Measurements from ENCODE around the gene EID3. TPM values are rescaled to one million over a fixed set of nuclear protein-coding genes. Genes with fewer than 3 reads are reported as not detected.

EID3 gene
- total RNA-seq, 1 experiment from 2014 or later, result 2.7 TPM

DNA sequence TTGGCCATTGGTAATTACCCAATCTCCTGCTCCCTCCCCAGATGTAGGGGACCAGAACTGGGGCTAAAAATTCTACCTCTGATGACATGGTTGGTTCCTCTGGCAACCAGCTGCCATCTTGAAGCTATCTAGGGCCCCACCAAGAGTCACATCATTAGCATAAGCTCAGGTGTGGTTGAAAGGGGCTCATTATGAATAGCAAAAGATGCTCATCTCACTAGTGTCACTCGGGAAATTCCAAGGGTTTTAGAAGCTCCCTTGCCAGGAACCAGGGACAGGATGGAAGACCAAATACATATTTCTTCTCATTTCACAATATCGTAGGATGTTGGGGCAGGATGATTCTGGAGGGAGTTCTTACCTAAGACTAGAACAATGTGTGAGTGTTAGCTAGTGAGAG, 38.6 kb downstream of the EID3 start:
- Histone ChIP-seq H3K4me2 (ENCODE audit: low read depth, low read length, poor library complexity, severe bottlenecking) (no peak overlapping the region), H3K79me2 (ENCODE audit: low read length) (peaks cover 28% of the 10 kb centered on the region), H3K9me3 (ENCODE audit: low read length) (no peaks in the 10 kb centered on the region), H3K27ac (ENCODE audit: low read length) (no peak overlapping the region), H3K9me2 (replicated peaks; ENCODE audit: insufficient read depth, low read length) (no peaks in the 10 kb centered on the region), H3K4me3 (ENCODE audit: low read length) (no peak overlapping the region), H2AFZ (ENCODE audit: low read length) (no peak overlapping the region), H3K9ac (ENCODE audit: low read length) (no peak overlapping the region), H3K36me3 (ENCODE audit: insufficient read depth, low read length) (peaks cover 42% of the 10 kb centered on the region), H3K4me1 (ENCODE audit: low read length) (no peaks in the 10 kb centered on the region), H3K27me3 (ENCODE audit: low read length) (no peaks in the 10 kb centered on the region), H4K20me1 (ENCODE audit: insufficient read depth, low read depth, low read length) (no peaks in the 10 kb centered on the region)
- no peak for DNase-seq

DNA sequence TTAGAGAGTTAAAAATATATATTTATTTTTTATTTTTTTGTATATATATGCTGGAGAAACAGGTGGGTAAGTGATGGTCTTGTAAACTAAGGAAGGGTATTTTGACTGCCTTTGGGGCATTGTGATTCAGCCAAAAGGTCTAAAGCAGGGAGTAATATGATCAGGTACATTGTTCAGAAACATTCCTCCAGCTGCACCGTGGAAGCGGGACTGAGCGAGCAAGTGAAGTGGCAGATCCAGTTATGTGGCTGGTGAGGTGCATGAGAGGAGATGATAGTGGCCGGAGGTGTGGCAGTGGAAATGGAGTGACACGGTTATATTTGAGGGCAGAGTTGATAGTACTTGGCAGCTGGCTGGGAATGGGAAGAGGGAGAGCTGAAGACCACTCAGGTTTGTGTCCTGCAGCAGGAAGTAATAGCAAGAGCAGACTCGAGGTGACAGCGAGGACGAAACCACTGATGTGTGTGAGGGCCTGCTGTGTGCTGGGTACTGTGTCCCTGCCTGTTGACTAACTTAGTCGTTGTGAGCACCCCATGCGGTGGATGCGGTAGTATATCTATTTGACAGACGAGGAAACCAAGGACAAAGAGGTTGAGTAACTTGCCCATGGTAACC, 39.2 kb downstream of the EID3 start:
- Histone ChIP-seq H3K79me2 (ENCODE audit: low read length) (peaks cover 26% of the 10 kb centered on the region), H3K4me2 (ENCODE audit: low read depth, low read length, poor library complexity, severe bottlenecking) (no peak overlapping the region), H3K36me3 (ENCODE audit: insufficient read depth, low read length) (peaks cover 46% of the 10 kb centered on the region), H2AFZ (ENCODE audit: low read length) (no peak overlapping the region), H3K4me3 (ENCODE audit: low read length) (no peak overlapping the region), H3K9ac (ENCODE audit: low read length) (no peak overlapping the region), H3K27ac (ENCODE audit: low read length) (no peak overlapping the region), H3K9me2 (replicated peaks; ENCODE audit: insufficient read depth, low read length) (no peaks in the 10 kb centered on the region), H3K4me1 (ENCODE audit: low read length) (no peaks in the 10 kb centered on the region), H4K20me1 (ENCODE audit: insufficient read depth, low read depth, low read length) (no peaks in the 10 kb centered on the region), H3K27me3 (ENCODE audit: low read length) (no peaks in the 10 kb centered on the region), H3K9me3 (ENCODE audit: low read length) (no peaks in the 10 kb centered on the region)
- DNase-seq, result no peak

DNA sequence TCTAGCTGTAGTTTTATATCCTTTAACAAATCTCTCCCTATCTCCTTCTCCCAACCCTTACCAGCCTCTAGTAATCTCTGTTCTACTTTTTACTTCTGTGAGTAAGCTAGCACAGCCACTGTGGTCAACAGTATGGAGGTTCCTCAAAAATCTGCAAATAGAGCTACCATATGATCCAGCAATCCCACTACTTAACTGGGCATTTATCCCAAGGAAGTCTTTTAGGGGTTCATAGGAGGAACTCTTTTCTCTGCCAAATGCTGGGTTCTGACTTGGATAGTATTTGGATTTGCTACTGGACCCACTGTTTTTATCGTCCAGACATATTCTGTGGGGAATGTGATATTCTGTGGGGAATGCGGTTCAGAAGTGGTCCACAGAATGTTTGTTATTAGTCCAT, 41.1 kb downstream of the EID3 start:
- Histone ChIP-seq H3K36me3 (ENCODE audit: insufficient read depth, low read length) (peaks cover 52% of the 10 kb centered on the region), H3K9me2 (replicated peaks; ENCODE audit: insufficient read depth, low read length) (no peaks in the 10 kb centered on the region), H3K27me3 (ENCODE audit: low read length) (no peaks in the 10 kb centered on the region), H2AFZ (ENCODE audit: low read length) (no peak overlapping the region), H3K9ac (ENCODE audit: low read length) (no peak overlapping the region), H3K27ac (ENCODE audit: low read length) (no peak overlapping the region), H3K79me2 (ENCODE audit: low read length) (peaks cover 24% of the 10 kb centered on the region), H3K4me2 (ENCODE audit: low read depth, low read length, poor library complexity, severe bottlenecking) (no peak overlapping the region), H4K20me1 (ENCODE audit: insufficient read depth, low read depth, low read length) (no peaks in the 10 kb centered on the region), H3K9me3 (ENCODE audit: low read length) (no peaks in the 10 kb centered on the region), H3K4me3 (ENCODE audit: low read length) (no peak overlapping the region), H3K4me1 (ENCODE audit: low read length) (peaks cover 5% of the 10 kb centered on the region; the same call in 1 of the 2 replicates)
- DNase-seq, result no peak

DNA sequence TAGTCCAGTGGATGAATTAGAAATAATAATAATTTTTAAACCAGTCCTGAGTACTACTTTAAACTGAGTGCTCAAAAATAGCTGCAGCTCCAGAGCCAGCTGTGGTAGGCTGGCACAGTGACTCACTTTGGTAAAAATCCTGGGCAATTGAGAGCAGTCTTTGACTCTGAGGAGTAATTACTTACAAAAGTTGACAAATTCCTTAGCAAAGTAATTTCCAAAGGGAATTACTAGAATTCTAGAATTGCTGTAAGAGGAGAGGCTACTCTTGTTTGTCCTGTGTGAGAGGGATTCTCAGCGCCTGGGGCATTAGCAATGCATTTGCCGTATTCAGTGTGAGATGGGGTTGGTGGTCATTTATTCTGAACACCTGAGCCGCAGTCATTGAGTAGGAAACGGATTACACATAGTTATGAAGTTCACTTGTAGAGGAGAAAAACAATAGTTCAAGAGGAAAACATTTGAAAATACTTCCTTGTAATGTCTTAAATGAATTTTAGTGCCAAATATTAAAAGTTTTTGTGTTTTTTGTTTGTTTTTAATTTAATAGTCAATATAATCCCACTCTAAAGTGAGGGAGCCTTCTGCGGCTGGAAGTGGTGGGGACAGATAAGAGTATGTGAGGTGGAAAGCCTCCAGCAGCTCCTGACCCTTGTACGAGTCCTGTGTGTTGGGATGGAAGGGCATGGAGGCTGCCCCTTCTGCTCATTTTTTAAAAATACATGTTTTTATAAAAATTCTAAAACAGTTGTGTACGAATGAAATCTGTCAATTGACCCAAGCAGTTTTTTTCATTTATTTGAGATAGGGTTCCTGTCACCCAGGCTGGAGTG, 41.9 kb downstream of the EID3 start:
- Histone ChIP-seq H3K4me3 (ENCODE audit: low read length) (no peak overlapping the region), H3K9ac (ENCODE audit: low read length) (no peak overlapping the region), H3K9me2 (replicated peaks; ENCODE audit: insufficient read depth, low read length) (no peaks in the 10 kb centered on the region), H3K27ac (ENCODE audit: low read length) (no peak overlapping the region), H3K36me3 (ENCODE audit: insufficient read depth, low read length) (peaks cover 51% of the 10 kb centered on the region; the same call in 1 of the 2 replicates), H3K4me1 (ENCODE audit: low read length) (peaks cover 12% of the 10 kb centered on the region), H4K20me1 (ENCODE audit: insufficient read depth, low read depth, low read length) (no peaks in the 10 kb centered on the region), H3K27me3 (ENCODE audit: low read length) (no peaks in the 10 kb centered on the region), H3K79me2 (ENCODE audit: low read length) (peaks cover 16% of the 10 kb centered on the region), H3K4me2 (ENCODE audit: low read depth, low read length, poor library complexity, severe bottlenecking) (no peak overlapping the region), H2AFZ (ENCODE audit: low read length) (no peak overlapping the region), H3K9me3 (ENCODE audit: low read length) (no peaks in the 10 kb centered on the region)
- DNase-seq, result no peak

GRCh38 chr12:104347374-104348075, 44.0 kb downstream of the EID3 start:
- no peak overlapping the region for H3K27ac ChIP-seq (ENCODE audit: low read length)
- H3K4me1 ChIP-seq (ENCODE audit: low read length), result peaks cover 22% of the 10 kb centered on the region
- H3K79me2 ChIP-seq (ENCODE audit: low read length), result peaks cover 6% of the 10 kb centered on the region
- peaks cover 39% of the 10 kb centered on the region; the same call in 1 of the 2 replicates for H3K36me3 ChIP-seq (ENCODE audit: insufficient read depth, low read length)
- H3K27me3 ChIP-seq (ENCODE audit: low read length), result no peaks in the 10 kb centered on the region
- H3K4me2 ChIP-seq (ENCODE audit: low read depth, low read length, poor library complexity, severe bottlenecking), result no peak overlapping the region
- H4K20me1 ChIP-seq (ENCODE audit: insufficient read depth, low read depth, low read length), result 0 out of 2 replicates have a peak, but pooled peaks cover 3% of the 10 kb centered on the region
- H3K4me3 ChIP-seq (ENCODE audit: low read length), result no peak overlapping the region
- no peak for DNase-seq
- H3K9me2 ChIP-seq (replicated peaks; ENCODE audit: insufficient read depth, low read length), result no peaks in the 10 kb centered on the region
- no peaks in the 10 kb centered on the region for H3K9me3 ChIP-seq (ENCODE audit: low read length)
- H2AFZ ChIP-seq (ENCODE audit: low read length), result no peak overlapping the region
- no peak overlapping the region for H3K9ac ChIP-seq (ENCODE audit: low read length)

DNA sequence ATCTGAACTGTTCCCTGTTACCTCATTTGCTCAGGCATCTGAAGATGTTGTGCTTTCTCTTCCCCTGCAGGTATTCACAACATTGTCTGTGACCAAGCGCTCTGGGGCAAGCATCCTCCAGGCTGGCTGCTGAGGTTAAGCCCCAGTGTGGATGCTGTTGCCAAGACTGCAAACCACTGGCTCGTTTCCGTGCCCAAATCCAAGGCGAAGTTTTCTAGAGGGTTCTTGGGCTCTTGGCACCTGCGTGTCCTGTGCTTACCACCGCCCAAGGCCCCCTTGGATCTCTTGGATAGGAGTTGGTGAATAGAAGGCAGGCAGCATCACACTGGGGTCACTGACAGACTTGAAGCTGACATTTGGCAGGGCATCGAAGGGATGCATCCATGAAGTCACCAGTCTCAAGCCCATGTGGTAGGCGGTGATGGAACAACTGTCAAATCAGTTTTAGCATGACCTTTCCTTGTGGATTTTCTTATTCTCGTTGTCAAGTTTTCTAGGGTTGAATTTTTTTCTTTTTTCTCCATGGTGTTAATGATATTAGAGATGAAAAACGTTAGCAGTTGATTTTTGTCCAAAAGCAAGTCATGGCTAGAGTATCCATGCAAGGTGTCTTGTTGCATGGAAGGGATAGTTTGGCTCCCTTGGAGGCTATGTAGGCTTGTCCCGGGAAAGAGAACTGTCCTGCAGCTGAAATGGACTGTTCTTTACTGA, 44.9 kb downstream of the EID3 start:
- Histone ChIP-seq H3K36me3 (ENCODE audit: insufficient read depth, low read length) (peaks cover 33% of the 10 kb centered on the region; the same call in 1 of the 2 replicates), H3K4me3 (ENCODE audit: low read length) (no peak overlapping the region), H3K79me2 (ENCODE audit: low read length) (no peaks in the 10 kb centered on the region; the same call in 1 of the 2 replicates), H4K20me1 (ENCODE audit: insufficient read depth, low read depth, low read length) (0 out of 2 replicates have a peak, but pooled peaks cover 7% of the 10 kb centered on the region), H3K4me2 (ENCODE audit: low read depth, low read length, poor library complexity, severe bottlenecking) (no peak overlapping the region), H3K4me1 (ENCODE audit: low read length) (peaks cover 22% of the 10 kb centered on the region), H3K9ac (ENCODE audit: low read length) (no peak overlapping the region), H3K27me3 (ENCODE audit: low read length) (no peaks in the 10 kb centered on the region), H3K9me3 (ENCODE audit: low read length) (no peaks in the 10 kb centered on the region), H3K27ac (ENCODE audit: low read length) (no peak overlapping the region), H3K9me2 (replicated peaks; ENCODE audit: insufficient read depth, low read length) (no peaks in the 10 kb centered on the region), H2AFZ (ENCODE audit: low read length) (no peak overlapping the region)
- no peak for DNase-seq

- Histone ChIP-seq H3K79me2 (ENCODE audit: low read length) (no peaks in the 10 kb centered on the region; the same call in 1 of the 2 replicates), H3K36me3 (ENCODE audit: insufficient read depth, low read length) (peaks cover 33% of the 10 kb centered on the region; the same call in 1 of the 2 replicates), H4K20me1 (ENCODE audit: insufficient read depth, low read depth, low read length) (0 out of 2 replicates have a peak, but pooled peaks cover 7% of the 10 kb centered on the region), H3K9me2 (replicated peaks; ENCODE audit: insufficient read depth, low read length) (no peaks in the 10 kb centered on the region), H3K9ac (ENCODE audit: low read length) (no peak overlapping the region), H3K4me2 (ENCODE audit: low read depth, low read length, poor library complexity, severe bottlenecking) (no peak overlapping the region), H3K27ac (ENCODE audit: low read length) (no peak overlapping the region), H3K4me1 (ENCODE audit: low read length) (peaks cover 22% of the 10 kb centered on the region), H3K4me3 (ENCODE audit: low read length) (no peak overlapping the region), H2AFZ (ENCODE audit: low read length) (no peak overlapping the region), H3K9me3 (ENCODE audit: low read length) (no peaks in the 10 kb centered on the region), H3K27me3 (ENCODE audit: low read length) (no peaks in the 10 kb centered on the region)
- no peak for DNase-seq
Observed at GRCh38 chr12:104348994-104349494, 45.5 kb downstream of the EID3 start.
